Kidney capillary endothelial cell (primary cell): Measurements from ENCODE around the gene SFN.
"Not testable (repeated sequence)": the region's sequence is repeated elsewhere in the genome, so short reads cannot be mapped to it uniquely, and the experiment has no call there.

Experiments
- DNase-seq: peaks from one replicate; pipeline ENCODE4 v3.0.0-alpha.2; 2018; ENCODE audit warnings: low spot score

SFN gene

DNA sequence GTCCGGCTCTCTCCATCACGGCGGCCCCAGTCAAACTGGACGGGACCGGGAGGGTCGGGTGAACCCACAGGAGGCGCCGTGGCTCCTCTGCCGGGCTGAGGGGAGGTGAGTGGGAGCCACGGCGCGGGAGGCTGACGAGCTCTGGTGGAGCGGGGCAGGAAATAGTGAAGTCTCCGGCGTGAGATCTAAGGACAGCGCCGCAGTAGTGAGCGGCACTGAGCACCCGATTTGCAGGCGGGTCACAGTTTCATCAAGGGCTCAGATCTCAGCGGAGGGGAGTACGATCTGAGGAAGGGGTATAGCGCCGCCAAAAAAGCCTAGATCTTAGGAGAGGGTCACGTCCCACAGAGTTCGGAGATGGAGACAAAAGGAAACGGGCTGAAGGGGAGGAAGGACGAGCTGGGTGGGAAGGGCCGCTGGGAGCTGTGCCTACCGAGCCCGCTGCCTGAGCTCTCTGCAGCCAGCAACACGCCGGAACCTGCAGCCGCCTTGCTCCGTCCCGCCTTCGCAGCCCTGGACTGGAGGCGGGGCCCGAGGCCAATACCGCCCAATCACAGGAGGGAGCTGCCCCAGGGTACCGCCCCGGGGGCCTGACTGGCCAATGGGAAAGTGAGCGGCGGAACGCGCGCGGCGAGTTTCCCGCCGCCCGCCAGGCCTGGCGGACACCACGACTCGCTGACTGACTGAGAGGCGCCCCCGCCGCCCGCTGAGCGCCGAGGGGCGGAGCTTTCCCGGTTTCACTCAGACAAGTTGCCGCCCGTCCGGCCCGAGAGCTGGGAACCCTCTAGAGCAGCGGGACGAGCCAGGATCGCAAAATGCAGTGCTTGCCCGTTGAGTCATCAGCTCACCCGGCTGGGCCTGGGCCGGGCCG lies 1.9 kb downstream of the SFN start:
- DNase-seq, result peak; percentile 97

DNA sequence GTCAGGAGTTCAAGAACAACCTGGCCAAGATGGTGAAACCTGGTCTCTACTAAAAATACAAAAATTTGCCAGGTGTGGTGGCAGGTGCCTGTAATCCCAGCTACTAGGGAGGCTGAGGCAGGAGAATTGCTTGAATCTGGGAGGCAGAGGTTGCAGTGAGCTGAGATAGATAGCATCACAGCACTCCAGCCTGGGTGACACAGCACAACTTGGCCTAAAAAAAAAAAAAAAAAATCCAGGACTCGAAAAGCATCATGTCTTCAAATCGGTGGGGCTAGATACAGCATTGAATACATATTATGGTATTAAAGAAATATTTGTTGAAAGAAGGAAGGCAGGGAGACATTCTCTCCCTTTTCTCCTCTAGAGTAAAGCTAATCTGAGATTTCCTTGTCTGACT lies 10.1 kb downstream of the SFN start:
- DNase-seq, result not testable (repeated sequence)

DNA sequence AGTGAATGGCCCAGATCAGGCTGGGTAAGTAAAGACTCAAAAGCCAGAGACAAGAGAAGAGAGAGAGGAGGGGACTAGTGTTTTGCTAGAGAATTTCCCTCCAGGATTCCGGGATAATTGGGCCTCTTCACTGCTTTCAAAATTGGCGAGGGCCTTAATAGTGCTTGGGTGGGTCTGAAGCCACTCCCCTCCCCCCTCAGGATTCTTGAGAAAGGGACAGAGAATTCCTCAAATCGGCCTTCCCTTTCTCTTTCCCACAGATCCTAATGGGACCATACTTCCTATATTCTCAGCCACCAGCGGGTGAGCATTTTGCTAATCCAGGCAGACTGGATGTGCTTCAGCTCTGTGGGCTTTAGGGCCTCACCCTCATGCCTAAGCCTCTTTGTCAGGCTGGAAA lies 11.9 kb downstream of the SFN start:
- DNase-seq, result no peak

DNA sequence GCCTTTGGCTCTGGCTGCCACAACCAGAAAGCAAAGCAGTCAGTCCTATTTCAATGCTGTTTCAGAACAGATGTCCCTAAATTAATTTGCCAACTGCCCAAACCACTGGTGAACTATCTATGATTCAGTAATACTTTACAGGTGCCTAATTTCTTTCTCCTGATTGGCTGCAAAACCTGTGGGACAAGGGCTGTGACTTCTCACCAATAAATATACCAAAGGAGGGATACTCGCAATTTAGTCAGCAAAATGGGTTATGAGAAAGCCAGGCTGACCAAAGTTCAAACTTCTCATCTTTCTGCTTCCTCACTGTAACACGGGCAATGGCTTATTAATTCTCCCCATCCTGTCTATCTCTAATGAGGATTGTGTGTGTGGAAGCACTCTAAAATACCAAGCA lies 14.4 kb downstream of the SFN start:
- no peak for DNase-seq

DNA sequence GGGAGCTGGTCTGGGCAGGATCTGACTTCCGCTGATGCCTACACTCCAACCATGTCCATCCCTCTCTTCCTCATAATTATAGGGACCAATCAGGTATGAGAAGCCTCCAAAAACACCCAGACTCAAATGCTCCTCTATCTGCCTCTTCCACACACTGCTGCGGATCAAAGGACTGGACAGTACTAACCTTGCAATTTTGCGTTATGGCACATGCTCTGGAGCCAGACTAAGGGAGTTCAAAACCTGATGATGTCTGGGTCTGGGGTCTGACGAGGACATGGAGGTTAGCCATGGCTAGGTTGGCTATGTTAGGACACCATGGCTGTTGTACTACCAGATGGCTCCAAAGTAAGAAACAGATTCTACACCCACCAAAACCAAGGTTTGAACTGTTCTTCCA lies 16.8 kb downstream of the SFN start:
- DNase-seq, result no peak

DNA sequence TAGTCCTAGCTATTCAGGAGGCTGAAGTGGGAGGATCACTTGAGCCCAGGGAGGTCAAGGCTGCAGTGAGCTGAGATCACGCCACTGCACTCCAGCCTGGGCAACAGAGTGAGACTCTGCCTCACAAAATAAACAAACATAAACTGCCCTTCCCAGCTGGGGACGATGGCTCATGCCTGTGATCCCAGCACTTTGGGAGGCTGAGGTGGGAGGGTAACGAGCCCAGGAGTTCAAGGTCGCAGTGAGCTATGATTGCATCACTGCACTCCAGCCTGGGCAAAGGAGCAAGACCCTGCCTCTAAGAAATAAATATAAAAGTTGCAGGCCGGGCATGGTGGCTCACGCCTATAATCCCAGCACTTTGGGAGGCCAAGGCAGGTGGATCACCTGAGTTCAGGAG lies 18.7 kb downstream of the SFN start:
- not testable (repeated sequence) for DNase-seq

DNA sequence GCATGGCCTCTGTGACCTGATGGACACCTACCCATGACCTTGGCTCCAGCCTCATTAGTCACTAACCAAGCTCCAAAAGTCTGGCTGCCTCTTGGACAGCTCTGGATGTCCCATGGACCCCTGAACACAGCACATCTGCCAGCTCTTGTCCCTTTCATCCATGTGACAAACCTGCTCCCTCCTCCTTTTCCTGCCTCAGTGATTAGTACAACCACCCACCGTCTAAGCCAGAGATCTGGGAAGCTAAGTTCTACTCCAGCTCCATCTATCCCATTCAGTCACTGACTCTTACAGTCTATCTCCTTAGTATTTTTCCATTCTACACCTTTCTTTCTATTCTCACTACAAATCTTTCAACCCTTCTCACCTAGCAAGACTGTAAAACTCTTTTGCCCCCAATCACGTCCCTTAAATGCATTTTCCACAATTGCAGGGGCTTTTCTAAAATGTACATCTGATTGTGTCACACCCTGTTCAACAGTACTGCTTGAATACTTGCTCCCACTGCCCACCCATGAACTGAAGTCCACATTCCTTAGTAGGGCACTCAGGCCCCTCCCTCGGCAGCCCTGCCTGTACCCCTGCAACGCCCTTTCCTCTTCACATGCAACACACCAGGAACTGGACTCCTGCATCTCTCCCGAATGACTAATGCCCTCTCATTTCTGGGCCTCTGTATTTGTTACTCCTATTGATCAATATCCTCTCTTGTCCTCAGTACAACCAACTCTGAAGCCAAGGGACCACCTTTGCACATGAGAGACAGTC lies 19.9 kb downstream of the SFN start:
- no peak for DNase-seq

DNA sequence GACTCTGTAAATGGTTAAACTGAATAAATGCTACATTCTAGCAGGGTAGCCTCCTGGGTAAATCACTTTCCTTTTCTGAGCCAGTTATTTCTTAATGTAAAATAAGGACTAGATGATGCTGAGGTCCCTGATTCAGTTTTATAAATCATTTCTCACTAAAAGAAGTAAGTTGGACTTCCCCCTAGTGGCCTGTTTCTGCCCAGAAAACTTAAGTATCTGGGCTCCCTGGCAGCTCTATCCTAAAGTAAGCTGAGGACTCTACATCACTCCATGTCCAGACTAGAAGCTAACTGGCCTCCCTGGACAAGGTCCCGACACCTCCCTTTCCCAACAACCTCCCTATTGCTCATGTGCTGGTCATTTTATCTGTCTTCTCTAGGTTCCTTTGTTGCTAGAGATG lies 24.2 kb downstream of the SFN start:
- DNase-seq, result peak; percentile 26

DNA sequence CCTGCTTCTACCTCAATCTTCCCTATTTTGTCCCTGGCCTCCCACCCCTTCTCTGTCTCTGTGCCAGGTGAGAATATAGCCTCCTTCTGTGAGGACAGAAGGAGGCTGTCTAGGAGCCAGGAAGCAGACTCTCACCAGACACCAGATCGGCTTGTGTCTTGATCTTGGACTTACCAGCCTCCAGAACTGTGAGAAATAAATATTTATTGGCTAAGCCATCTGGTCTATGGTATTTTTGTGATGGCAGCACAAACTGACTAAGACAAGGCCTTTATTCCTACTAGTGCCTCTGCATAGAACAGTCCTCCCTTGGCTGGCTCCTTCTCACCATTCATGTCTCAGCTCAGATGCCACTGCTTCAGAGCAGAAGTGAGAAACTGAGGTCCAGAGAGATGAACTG lies 25.3 kb downstream of the SFN start:
- no peak for DNase-seq

DNA sequence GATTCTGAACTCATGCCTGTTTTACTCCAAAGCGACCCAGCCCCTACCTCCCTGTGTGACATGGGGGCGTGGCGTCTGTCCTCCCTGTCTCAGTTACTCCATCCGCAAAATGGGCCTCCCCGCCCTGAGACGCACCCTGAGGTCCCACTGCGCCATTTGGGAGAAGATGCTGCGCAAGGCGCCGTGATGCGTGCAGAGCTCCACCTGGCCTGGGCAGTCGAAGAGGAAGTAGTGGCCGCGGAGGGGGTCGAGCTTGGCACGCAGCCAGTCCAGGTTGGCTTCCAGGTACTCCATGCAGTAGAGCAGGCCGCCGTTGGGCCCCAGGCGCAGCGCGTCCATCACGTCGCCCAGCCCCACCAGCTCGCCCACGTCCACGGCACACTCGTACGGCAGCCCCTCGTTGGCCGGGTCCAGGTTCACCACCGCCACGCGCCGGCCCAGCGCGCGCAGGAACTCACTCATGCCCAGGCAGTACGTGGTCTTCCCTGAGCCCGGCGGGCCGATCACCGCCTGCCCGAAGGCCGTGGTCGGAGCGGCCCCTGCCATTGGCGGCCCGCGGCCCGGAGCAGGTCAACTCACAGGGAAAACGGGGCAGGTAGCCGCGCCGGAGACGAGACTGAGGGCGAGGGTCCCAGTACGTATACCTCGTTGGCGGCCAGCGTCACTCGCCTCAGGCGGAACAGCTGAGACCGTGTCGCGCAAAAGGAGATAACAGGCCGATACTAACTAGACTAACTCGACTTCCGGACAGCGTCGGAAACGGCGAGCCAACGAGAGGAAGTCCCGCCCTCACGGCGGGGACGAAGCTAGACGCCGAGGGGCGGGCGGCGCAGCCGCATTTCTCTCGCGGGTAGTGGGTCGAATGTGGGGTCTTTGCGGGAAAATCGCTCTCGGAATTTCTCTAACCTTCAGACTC lies 26.9 kb downstream of the SFN start, which contains the start of gene GPN2:
GPN2 (minus strand) TSS at position 733 of the 916 bp plus-strand sequence; CDS start at position 546, 187 bp downstream.
- DNase-seq, result peak; percentile 79

DNA sequence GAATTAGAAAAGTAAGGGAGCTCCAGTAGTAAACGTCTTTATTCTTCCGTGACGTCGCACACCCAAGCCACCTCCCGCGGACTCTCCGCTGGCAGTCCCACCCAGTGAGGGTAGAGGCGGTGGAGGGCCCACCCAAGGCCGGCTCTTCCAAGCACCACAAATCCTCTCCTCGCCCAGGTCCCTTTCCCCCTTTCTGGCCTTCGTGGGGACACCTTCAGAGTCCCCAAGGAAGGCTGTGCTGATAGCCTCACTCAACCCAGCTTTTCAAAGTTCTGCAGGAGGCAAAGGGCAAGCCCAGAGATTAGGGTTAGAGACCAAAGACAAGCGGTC lies 27.5 kb downstream of the SFN start:
- DNase-seq, result no peak

DNA sequence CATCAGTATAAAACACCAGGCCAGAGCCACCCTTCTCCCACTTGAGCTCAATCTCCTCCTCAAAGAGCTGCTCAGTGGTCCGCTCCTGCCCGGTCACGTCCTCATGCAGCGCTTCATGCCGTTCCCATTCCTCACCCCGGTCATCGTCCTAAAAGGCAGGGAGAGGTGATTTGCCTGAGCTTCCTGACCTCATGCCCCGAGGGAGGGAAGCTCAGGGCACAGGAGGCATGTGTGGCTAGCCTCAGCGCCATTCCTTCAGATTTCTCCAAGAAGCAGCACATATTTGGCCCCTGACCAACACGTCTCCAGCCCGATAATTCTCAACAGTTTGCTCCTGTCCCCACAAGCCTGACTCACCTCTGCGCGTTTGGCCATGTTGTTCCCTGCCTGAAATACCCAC lies 31.3 kb downstream of the SFN start:
- DNase-seq, result no peak

DNA sequence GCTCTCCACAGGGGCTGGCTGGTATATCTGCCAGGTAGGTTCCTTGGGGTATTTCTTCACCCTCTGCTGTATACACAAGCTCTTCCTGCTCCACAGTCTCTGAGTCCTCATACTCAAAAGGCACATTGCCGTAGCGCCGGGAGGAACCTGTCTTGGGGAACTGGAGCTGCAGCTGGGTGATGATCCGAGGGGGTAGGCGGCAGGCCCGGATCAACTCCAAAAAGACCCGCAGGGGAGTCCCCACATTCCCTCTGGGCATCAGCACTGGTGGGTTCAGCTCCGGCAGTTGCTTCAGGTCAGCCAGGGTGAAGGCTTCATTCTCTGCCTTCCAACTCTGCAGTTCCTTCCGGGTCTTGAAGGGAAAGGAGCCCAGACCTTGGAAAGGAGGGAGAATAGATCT lies 34.4 kb downstream of the SFN start:
- no peak for DNase-seq

DNA sequence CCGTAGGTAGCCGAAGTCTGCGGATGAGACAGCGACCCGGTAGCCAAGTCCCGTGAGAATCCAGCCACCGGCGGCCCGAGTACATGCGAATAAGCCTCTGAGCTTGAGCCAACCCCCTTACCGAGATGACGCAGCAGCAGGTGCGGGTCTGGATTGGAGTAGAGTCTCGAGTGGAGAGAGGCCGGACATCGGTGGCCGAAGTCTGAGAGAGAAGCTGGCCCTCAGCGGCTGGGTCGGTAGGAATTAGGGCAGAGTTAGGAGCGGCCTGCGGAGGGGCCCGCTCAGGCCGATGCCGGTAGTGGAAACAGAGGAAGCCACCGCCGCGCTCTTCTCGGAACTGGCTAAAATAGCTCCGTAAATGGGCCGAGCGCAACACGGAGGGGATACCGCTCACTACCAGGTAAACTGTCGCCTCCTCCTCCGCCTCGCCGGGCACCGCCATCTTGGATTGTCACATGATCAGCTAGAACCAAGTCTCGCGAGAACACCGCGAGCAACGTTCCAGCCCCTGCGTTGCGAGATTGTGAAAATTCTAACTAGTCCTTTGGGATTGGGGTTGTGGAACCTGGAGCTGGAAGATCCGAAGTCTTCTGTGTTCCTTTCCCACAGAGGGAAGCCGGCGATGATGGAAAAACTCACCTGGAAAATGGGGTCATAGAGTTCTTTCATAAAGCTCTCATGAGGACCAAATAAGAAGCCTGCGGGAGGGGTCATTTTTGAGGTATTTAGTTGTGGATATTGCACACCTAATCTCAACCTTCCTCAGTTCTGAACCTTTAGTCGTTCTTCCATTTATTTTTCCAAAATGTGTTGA lies 37.3 kb downstream of the SFN start, which contains the start of gene GPATCH3:
GPATCH3 (minus strand) TSS at position 467 of the 814 bp plus-strand sequence; CDS start at position 442, 25 bp downstream.
- DNase-seq, result peak; percentile 93

DNA sequence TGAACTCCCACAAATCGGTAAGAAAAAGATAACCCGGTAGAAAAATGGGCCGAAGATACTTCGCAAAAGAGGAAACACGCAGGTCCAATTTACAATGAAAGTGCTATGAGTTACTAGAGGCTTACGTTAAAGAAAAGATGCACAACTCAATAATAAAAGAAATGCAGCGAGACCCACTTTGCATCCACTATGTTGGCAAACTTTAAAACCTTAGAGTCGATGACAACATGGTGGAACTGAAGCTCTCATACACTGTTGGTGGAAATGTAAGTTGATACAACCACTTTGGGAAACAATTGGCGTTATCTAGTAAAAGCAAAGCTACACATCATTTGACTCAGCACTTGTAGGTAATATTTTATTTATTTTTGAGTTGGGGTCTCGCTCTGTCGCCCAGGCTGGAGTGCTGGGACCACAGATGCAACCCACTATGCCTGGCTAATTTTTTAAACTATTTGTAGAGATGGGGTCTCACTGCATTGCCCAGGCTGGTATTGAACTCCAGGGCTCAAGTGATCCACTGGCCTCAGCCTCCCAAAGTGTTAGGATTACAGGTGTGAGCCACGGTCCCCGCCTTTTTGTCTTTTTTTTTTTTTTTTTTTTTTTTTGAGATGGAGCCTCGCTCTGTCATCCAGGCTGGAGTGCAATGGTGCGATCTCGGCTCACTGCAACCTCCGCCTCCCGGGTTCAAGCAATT lies 38.0 kb downstream of the SFN start:
- DNase-seq, result no peak

DNA sequence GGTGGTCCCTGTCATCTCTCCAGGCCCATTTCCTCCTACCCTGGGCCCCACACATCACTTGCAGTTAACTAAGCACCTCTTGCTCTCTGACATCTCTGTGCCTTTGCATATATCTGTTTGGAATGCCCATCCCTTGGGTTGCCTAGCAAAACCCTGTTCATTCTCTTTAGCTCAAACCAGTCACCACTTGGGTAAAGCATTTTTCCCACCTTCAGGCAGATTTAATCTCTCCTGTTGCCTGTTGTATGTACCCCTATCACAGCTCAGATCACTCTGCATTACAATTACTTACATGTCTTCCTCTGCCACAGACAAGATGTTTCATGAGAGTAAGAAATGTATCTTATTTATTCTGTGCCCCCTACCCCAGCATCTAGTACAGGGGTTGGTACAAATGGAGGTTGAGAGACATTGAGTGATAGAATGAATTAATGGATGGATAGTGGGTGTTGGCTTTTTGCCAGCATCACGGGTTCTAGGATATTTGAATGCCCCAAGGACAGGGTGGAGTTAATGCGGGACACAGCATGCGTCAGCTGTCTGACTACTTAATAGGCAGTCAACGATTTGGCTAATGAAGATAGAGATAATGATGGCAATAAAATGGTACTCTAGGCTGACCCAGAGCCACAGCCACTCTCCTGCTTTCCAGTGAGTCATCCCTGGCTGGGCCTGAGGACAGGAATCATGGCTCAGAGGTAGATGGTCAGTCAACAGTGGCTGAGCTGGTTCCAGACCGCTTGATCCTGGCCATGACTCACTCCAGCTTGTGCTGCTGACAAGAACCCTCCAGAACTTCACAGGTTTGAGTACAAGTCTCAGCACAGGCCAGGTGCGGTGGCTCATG lies 44.3 kb downstream of the SFN start:
- DNase-seq, result peak; percentile 63

DNA sequence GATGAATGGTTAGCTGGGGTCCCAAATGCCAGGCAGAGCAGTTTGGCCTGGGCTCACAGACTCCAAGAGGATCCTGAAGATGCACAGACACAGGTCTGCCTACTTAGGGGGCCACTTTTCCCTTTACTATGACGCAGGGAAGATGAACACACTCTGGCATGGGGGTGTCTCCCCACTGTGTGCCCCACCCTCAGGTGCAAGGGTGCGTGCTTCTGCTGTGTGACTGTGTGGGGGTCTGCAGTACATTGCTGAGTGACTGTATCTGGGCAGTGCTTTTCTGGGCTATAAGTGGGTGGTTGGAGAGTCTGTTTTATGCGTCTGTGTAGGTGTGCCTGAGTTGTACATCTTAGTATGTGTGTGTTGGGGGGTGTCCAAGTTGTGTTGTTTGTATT lies 47.0 kb downstream of the SFN start:
- DNase-seq, result no peak

DNA sequence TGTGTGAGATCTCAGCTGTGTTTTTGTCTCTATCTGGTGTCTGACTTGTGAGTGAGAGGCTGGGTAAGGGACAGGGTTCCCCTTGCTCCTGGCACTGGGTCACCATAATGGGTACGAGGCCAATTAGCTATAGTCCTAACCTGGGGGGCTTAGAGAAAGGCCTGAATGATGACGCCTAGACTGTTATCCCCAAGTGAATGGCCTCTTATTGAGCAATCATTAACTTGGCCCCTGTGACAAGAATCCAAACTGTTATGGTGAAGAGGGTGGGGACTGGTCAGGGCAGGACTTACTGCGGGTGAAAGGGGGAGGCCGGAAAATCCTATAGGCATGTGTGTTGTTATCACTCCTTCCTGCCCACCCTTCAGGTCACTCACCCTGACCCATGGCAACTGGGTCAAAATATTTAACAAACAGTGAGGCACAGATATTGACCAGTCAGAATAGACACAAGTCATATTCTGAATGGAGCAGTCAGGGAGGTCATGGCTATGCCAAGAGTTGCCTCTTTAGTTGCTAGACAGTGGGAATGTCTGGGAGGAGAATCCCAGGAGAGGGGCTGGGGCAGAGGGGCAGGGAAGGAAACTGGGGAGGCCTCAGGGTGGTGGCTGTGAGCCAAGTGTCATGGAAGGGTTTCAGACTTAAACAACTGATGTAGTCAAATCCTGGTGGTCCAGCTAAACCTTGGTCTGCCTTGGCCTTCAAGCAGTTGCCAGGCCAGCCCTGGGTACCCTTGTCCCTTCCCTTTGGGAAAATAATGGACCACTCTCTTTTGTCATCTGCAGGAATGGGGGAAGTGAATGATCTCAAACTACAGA lies 47.6 kb downstream of the SFN start:
- no peak for DNase-seq
